Type B pancreatic cell (in vitro differentiated cells): Measurements from ENCODE around the gene TMEM178B. TPM values are rescaled to one million over a fixed set of nuclear protein-coding genes. Genes with fewer than 3 reads are reported as not detected.
A peak's percentile ranks its signal among the peaks of the same experiment; 100 is the strongest.

ENCODE experiments used
- DNase-seq: peaks from one replicate; pipeline ENCODE4 v3.0.0; 2021; ENCODE audit warnings: mixed read lengths; ENCODE audit not compliant: unreplicated experiment; ENCODE audit errors: extremely low spot score
- H3K27ac Mint-ChIP-seq: 2 replicates; pipeline ENCODE4 v1.8.0; 2021; ENCODE audit warnings: mild to moderate bottlenecking, mixed read lengths
- H3K27me3 Mint-ChIP-seq: 2 replicates; pipeline ENCODE4 v1.8.0; 2021; ENCODE audit warnings: mixed read lengths
- H3K36me3 Mint-ChIP-seq: 2 replicates; pipeline ENCODE4 v1.8.0; 2021; ENCODE audit warnings: mixed read lengths
- H3K4me1 Mint-ChIP-seq: one replicate; pipeline ENCODE4 v1.8.0; 2021; ENCODE audit warnings: mixed read lengths; ENCODE audit not compliant: unreplicated experiment
- H3K4me3 Mint-ChIP-seq: 2 replicates; pipeline ENCODE4 v1.8.0; 2021; ENCODE audit warnings: mild to moderate bottlenecking, mixed read lengths
- H3K9me3 Mint-ChIP-seq: 2 replicates; pipeline ENCODE4 v1.8.0; 2021; ENCODE audit warnings: mixed read lengths
- total RNA-seq: library from RNA; stranded (reverse); gene quantifications from 2 replicates; pipeline ENCODE4 v1.2.1, GENCODE V29; 2021; ENCODE audit warnings: low replicate concordance
- TF ChIP-seq, protein P1 (sequence below): fragments of 200-600 bp; sonication (generic); conservative IDR thresholded peaks from 2 replicates; pipeline ENCODE4 v1.5.0; 2021; ENCODE audit warnings: antibody characterized with exemption, mild to moderate bottlenecking

The TMEM178B gene
- total RNA-seq, 1 donor from 2014 or later = 8.7 TPM

DNA sequence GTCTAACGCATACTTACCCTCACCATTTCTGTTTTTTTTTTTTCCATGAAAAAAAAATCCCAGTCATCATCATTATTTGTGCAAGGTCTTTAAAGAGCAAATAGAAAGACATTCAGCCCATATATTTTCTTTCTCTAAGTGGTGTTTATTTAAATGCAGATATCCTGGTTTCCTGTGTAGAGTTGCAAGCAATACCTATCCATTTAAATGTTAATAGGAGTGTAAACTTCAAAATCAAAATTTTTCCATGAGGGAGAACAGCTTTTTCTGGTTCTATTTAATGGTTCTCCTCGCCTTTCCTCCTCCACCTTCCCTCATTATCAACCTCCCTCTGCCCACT is 357.2 kb downstream of the TMEM178B start:
- peaks cover 19% of the 10 kb centered on the region for H3K27me3 Mint-ChIP-seq
- H3K27ac Mint-ChIP-seq = peak overlapping the region; percentile 53
- H3K4me1 Mint-ChIP-seq = peaks cover 13% of the 10 kb centered on the region
- H3K36me3 Mint-ChIP-seq = no peaks in the 10 kb centered on the region
- TF ChIP-seq, protein P1, sequence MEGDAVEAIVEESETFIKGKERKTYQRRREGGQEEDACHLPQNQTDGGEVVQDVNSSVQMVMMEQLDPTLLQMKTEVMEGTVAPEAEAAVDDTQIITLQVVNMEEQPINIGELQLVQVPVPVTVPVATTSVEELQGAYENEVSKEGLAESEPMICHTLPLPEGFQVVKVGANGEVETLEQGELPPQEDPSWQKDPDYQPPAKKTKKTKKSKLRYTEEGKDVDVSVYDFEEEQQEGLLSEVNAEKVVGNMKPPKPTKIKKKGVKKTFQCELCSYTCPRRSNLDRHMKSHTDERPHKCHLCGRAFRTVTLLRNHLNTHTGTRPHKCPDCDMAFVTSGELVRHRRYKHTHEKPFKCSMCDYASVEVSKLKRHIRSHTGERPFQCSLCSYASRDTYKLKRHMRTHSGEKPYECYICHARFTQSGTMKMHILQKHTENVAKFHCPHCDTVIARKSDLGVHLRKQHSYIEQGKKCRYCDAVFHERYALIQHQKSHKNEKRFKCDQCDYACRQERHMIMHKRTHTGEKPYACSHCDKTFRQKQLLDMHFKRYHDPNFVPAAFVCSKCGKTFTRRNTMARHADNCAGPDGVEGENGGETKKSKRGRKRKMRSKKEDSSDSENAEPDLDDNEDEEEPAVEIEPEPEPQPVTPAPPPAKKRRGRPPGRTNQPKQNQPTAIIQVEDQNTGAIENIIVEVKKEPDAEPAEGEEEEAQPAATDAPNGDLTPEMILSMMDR = no peak
- DNase-seq = no peak
- no peak overlapping the region for H3K4me3 Mint-ChIP-seq
- peaks cover 8% of the 10 kb centered on the region for H3K9me3 Mint-ChIP-seq

DNA sequence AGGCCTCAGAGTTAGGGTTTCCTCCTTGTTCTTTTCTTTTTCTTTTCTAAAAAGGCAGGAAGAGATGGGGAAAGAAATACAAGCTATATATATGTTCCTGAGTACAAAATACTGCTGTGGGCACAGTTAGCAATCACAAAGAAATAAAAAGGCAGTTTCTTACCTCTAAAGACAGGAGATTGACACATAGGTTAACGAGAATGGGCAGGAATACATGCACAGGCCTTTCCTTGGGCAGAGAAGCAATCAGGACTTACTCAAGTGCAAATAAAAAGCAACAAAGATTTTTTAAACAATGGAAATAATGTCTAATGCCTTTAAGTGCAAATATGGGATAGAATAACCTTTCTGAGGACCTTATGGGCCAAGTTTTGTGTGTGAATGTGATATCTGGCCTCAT is 357.8 kb downstream of the TMEM178B start:
- DNase-seq = no peak
- H3K36me3 Mint-ChIP-seq = no peaks in the 10 kb centered on the region
- TF ChIP-seq, protein P1 = no peak
- peaks cover 8% of the 10 kb centered on the region for H3K9me3 Mint-ChIP-seq
- no peak overlapping the region for H3K27ac Mint-ChIP-seq
- H3K4me3 Mint-ChIP-seq = no peak overlapping the region
- H3K27me3 Mint-ChIP-seq = peaks cover 19% of the 10 kb centered on the region
- H3K4me1 Mint-ChIP-seq = peaks cover 13% of the 10 kb centered on the region

DNA sequence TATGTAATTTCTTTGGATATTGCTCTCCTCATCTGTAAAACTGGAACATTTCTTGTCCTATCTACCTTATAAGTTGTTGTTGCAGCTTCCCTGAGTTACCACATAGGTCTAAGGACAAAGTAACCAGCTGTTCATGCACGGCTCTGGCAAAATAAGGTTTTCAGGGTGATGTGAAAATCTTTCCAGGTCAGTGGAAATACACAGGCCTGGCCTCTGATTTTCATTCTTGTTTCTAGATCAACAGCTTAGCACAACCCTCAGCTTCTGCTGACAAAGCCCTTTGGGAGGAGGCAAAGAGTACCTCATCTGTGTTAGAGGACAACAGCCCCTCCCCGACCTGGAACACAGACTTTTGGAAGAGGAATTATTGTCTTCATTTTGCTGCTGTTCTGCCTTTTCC is 359.8 kb downstream of the TMEM178B start:
- peaks cover 13% of the 10 kb centered on the region for H3K4me1 Mint-ChIP-seq
- no peak overlapping the region for H3K4me3 Mint-ChIP-seq
- peaks cover 19% of the 10 kb centered on the region for H3K27me3 Mint-ChIP-seq
- H3K36me3 Mint-ChIP-seq = no peaks in the 10 kb centered on the region
- TF ChIP-seq, protein P1 = no peak
- H3K9me3 Mint-ChIP-seq = no peaks in the 10 kb centered on the region
- H3K27ac Mint-ChIP-seq = no peak overlapping the region
- DNase-seq = no peak

DNA sequence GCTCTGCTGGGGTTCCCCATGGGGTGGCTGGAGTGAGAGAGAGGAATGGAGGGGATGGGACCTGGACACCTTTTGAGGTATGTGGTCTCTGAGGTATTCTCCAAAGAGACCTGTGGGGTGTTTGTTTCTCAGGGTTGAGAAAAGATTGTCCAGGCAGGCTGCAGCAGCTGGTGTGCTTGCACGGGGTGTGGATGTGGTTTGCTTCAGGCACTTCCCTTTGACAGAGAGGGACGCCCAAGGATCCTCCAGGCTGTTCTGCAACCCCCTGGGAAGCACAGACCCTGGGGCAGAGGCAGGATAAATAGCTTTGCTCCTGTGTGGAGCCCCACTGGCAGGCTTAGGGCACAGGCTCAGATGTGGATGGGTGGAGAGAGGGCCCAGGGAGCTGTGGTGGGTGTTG is 362.3 kb downstream of the TMEM178B start:
- H3K4me1 Mint-ChIP-seq = peaks cover 4% of the 10 kb centered on the region
- no peak overlapping the region for H3K4me3 Mint-ChIP-seq
- H3K9me3 Mint-ChIP-seq = no peaks in the 10 kb centered on the region
- H3K27ac Mint-ChIP-seq = no peak overlapping the region
- DNase-seq = no peak
- TF ChIP-seq, protein P1 = no peak
- H3K27me3 Mint-ChIP-seq = peaks cover 4% of the 10 kb centered on the region
- H3K36me3 Mint-ChIP-seq = no peaks in the 10 kb centered on the region

DNA sequence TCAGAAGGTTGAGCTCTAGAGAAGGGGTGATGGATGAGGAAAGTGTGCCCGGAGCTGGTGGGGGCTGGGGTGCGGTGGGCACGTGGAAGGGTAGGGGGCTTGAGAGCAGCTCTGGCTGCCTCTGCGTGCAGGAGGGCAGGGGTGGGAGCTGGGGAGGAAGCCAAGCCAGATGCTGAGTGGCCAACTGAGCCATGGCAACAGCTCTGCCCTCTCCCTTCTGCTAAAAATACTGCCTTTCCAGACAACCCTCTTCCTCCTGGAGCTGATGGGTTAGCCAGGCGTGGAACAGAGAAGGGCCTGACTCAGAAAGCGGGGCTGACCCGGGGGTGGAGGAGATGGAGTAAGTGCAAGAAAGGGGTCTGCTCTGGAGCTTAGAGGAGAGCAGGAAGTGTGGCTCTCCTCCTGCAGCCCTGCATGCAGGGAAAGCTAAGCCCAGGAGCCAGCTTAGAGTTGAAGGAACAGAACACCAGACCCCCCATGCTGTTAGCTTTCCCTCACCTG is 362.8 kb downstream of the TMEM178B start:
- Mint-ChIP-seq H3K9me3 (no peaks in the 10 kb centered on the region), H3K4me3 (no peak overlapping the region), H3K4me1 (no peaks in the 10 kb centered on the region), H3K36me3 (no peaks in the 10 kb centered on the region), H3K27ac (no peak overlapping the region), H3K27me3 (no peaks in the 10 kb centered on the region)
- TF ChIP-seq, protein P1 = no peak
- DNase-seq = no peak

DNA sequence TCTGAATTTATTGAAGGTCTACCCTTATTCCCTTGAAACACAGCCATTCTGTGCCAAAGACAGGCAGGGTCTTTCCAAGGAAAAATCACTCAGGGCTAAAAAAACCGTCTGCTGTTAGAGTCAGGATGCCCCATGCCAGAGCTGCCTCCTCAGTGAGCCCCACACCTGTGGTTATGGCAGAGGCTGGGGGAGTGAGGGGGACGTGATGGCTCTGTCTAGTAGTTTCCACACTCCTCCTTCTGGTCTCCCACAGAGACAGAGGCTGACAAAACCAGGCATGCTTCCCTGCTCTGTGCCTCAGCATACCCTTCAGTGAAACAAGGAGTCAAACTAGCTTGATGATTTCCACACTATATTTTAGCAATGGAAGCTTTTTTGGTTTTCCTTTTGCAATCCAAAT is 365.3 kb downstream of the TMEM178B start:
- no peak for DNase-seq
- Mint-ChIP-seq H3K36me3 (no peaks in the 10 kb centered on the region), H3K4me3 (no peak overlapping the region), H3K27ac (no peak overlapping the region), H3K27me3 (no peaks in the 10 kb centered on the region), H3K4me1 (no peaks in the 10 kb centered on the region), H3K9me3 (no peaks in the 10 kb centered on the region)
- TF ChIP-seq, protein P1 = no peak
